ES-I3 (cell line): ENCODE data around the gene SLC7A11.

Experiments used
- H3K36me3 ChIP-seq: 2 replicates; pipeline ENCODE4 v1.6.1; 2013; ENCODE audit warnings: mild to moderate bottlenecking, low read length, control low read depth, moderate library complexity; ENCODE audit not compliant: insufficient read depth
- H3K4me1 ChIP-seq: 2 replicates; pipeline ENCODE4 v1.6.1; 2013; ENCODE audit warnings: mild to moderate bottlenecking, control low read depth, low read length; ENCODE audit not compliant: insufficient read depth
- H3K9ac ChIP-seq: 2 replicates; pipeline ENCODE4 v1.6.1; 2013; ENCODE audit warnings: low read depth, mild to moderate bottlenecking, low read length, moderate library complexity
- H3K9me3 ChIP-seq: 2 replicates; pipeline ENCODE4 v1.6.1; 2013; ENCODE audit warnings: mild to moderate bottlenecking, low read length, moderate library complexity; ENCODE audit not compliant: control insufficient read depth, insufficient read depth

SLC7A11 gene

DNA sequence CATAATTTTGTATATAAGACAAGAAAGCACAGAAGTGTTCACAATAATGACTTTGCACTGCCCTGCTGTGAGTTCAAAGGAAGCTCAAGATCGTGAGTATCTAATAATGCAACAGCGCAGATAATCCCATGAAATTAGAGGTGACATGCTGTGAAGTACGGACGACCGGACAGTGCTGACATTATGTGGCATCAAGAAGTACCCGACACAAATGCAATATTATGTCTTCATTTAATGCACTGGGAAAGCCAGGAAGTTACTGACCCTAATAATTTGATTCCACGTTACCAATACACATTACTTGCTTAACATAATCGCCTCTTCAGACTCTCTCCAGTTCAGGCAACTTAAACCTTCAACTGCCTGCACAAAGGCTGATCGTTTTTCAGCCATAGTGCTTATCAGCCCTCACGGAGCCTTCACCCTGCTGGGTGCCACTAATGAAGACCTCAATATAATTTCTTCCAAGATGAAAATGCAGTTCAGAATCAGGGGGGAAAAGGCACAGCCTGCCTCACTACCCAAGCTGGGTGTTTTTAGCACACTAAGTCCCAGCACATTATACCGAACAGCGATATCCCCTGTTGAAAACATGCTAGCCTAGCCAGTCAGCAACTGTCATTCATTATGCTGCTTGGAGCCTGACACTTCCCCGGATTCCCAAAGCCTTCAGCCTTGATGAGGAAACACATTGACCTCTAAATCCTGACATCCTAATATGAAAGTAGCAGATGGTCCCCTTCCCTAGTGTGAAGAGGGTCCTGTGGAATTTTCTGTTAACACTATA lies 56.1 kb downstream of the SLC7A11 start:
- no peak overlapping the region for H3K9ac ChIP-seq

DNA sequence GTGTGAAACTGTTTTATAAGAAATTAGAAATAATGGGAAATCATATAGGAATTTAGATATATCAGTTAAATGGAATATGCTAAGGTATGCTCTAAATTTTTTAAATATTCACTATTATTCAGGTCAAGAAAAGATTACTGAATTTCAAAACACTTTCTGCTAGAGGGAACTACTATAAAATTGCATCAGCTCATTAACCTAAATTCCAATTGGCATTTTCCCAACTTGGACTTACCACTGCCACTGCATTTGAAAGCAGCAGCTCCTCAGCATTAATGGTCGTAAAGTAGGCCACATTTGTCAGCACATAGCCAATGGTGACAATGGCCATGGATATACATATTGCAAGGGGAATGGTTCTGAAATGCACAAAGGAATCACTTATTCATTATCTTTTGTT lies 57.3 kb downstream of the SLC7A11 start:
- Histone ChIP-seq H3K4me1 (peaks cover 17% of the 10 kb centered on the region; the same call in 1 of the 2 replicates), H3K9ac (no peak overlapping the region), H3K9me3 (no peaks in the 10 kb centered on the region), H3K36me3 (peaks cover 19% of the 10 kb centered on the region)

More for the DNA sequence above, 56.1 kb downstream of the SLC7A11 start:
- H3K9me3 ChIP-seq = no peaks in the 10 kb centered on the region
- peaks cover 15% of the 10 kb centered on the region for H3K36me3 ChIP-seq
- H3K4me1 ChIP-seq = peaks cover 17% of the 10 kb centered on the region; the same call in 1 of the 2 replicates

DNA sequence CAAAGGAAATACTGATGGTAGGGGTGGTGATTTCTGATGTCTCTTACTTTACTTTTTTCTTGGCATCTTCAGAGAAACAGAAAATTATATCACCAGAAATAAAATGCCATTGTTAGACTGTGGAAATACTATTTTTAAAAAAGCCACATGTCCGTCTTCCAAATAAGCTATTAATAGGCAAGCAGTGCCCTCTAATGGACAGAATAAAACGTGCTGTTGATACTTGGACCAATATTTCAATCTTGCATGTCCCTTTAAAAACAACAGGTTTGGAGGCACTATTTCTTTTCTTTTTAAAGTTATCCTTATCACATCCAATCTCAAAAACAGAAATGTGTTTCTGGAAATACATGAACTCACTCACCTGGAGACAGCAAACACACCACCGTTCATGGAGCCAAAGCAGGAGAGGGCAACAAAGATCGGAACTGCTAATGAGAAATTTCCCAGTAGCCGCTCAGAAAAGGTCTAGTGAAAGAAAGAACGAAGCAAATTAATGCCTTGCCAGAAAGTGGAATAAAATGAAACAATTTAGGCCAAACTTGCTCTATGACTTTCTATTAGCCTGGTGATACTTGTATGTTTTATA lies 59.2 kb downstream of the SLC7A11 start:
- Histone ChIP-seq H3K36me3 (peaks cover 23% of the 10 kb centered on the region), H3K9ac (no peak overlapping the region), H3K4me1 (peaks cover 17% of the 10 kb centered on the region; the same call in 1 of the 2 replicates), H3K9me3 (no peaks in the 10 kb centered on the region)

DNA sequence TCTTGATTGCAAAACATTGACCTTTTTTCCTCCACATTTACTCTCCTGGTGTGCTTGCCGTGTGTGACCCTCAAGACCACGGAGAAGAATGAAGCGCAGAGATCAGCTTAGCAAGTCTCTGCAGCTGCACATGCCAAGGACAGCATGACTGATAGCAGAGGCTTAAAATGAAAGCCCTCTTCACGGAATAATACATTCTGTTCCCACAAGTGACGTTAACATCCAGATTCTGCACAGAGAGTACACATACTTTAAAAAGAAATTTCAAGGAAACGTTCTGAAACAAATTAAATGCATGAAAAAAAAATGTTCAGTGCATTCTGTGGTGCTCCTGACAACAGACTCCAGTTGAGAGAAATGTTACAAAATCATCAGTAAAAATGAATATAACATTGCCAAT lies 60.9 kb downstream of the SLC7A11 start:
- Histone ChIP-seq H3K9ac (no peak overlapping the region), H3K9me3 (no peaks in the 10 kb centered on the region), H3K36me3 (peaks cover 27% of the 10 kb centered on the region)

DNA sequence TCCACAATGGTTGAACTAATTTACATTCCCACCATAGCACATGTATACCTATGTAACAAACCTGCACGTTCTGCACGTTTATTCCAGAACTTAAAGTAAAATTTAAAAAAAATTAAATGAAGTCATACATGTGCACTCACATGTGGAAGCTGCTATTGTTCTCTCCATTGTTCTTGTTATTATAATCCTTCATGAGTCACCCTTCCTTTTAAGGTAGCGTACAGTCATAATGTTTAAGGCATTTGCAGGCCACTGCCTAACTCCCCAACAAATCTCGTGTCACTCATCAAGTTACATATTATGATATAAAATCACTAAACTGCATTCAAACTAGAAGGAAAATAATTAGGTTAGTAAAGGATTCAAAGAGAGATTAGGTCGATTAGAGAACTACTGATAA lies 63.6 kb downstream of the SLC7A11 start:
- H3K36me3 ChIP-seq = peaks cover 31% of the 10 kb centered on the region
- no peak overlapping the region for H3K9ac ChIP-seq
- H3K9me3 ChIP-seq = no peaks in the 10 kb centered on the region
- H3K4me1 ChIP-seq = no peaks in the 10 kb centered on the region

More for the DNA sequence above, 60.9 kb downstream of the SLC7A11 start:
- peaks cover 7% of the 10 kb centered on the region; the same call in 1 of the 2 replicates for H3K4me1 ChIP-seq

DNA sequence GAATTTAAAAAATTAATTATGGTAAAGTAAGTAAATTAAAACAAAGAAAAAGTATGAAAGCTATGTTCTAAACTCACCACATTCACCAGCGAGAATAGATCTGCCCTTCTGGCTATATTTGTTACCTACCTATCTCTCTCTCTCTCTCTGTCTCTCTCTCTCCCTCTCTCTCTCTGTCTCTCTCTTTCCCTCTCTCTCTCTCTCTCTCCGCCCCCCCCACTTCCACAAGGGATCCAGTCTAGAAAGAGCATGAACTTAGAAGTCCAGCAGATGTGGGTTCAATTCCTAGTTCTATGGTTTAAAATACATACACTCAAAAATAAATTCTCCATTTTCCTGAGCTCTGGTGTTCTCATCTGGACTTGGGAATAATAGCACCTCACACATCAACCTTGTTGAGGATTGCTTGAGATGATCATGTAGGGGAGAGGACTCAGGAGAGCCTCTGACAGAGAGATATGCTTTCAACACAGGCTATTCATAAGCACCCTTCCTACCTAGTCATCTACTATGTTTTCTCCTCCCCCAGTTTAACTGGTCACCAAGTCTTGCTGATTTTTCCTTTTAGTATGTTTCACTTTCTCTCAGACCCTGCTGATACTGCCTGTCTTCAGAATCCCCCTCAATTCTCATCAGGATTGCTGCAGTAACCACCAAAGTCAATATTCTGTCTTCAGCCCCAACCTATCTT lies 64.7 kb downstream of the SLC7A11 start:
- Histone ChIP-seq H3K9me3 (no peaks in the 10 kb centered on the region), H3K4me1 (no peaks in the 10 kb centered on the region), H3K9ac (no peak overlapping the region), H3K36me3 (peaks cover 35% of the 10 kb centered on the region)

DNA sequence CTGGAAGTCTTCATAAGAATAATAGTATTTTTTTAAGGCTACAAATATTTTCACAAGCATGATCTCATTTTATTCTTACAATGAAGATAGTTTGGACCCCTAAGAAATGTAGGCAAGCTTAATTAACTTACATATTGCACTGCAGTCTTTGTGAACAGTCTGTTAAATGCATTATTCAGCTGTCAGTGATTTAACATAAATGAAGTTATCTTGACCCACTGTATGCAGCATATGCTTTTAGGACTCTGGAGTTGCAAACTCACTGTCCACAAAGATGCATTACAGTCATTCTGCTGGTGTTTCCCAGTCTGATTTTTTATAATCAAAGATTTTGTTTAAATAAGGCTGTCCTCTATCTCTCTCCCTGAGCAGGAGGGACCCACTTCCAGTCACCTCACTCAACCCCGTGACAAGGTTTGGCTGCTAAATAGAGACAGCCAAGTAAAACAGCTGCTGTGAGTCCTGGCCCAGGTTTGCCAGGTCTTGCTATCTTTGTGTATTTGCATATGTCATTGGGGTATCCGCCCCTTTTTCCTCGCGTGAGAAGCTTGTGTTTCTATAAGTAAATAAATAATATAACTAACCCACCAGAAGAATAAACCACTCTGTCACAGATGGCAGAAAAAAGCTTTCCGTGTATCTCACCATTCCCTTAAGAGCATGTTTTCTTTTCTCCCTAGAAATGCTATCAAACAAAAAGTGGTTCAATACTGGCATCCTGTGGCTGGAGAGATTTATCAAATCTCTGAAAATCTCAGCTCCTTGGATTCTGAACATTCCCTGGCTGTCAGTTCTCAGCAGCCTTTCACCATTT lies 67.0 kb downstream of the SLC7A11 start:
- Histone ChIP-seq H3K36me3 (peaks cover 21% of the 10 kb centered on the region), H3K9ac (no peak overlapping the region), H3K9me3 (no peaks in the 10 kb centered on the region), H3K4me1 (no peaks in the 10 kb centered on the region)

DNA sequence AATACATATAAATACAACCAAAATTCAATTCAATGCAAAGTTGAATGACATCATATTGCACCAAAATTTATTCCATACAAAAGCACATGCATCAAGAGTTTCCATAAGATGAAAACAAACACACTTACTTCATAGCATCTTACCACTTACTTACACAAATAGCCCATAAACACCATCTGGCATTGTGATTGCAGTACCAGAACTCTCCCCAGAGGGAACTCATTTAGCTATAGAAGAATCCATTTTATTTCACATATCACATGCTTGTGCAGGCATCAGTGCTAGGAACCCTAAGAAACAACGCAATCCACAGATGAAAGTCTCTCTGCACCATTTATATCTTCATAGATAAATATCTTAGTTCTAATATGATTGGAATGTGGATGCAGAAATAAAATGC lies 77.9 kb downstream of the SLC7A11 start:
- H3K36me3 ChIP-seq = no peaks in the 10 kb centered on the region; the same call in 1 of the 2 replicates
- no peak overlapping the region for H3K9ac ChIP-seq
- H3K4me1 ChIP-seq = peaks cover 6% of the 10 kb centered on the region; the same call in 1 of the 2 replicates
- H3K9me3 ChIP-seq = no peaks in the 10 kb centered on the region

DNA sequence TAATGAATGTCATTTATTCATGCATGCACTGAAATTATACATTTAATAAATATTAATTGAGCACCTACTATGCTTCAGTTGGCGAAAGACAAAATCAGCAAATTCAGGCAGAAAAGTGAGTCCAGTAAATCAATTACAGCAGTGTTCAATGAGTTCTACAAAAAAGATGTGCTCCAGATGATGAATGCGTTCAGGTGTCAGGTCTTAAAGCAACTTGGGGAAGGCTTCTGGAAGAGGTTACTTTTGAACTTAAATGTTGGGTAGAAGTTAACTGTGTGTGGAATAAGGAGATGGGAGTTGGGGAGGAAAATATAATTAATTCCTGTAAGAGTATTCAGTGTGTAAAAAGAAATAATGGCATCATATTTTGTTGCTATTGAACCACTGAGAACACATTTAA lies 79.0 kb downstream of the SLC7A11 start:
- no peaks in the 10 kb centered on the region; the same call in 1 of the 2 replicates for H3K36me3 ChIP-seq
- peaks cover 6% of the 10 kb centered on the region; the same call in 1 of the 2 replicates for H3K4me1 ChIP-seq
- H3K9ac ChIP-seq = no peak overlapping the region
- H3K9me3 ChIP-seq = no peaks in the 10 kb centered on the region

DNA sequence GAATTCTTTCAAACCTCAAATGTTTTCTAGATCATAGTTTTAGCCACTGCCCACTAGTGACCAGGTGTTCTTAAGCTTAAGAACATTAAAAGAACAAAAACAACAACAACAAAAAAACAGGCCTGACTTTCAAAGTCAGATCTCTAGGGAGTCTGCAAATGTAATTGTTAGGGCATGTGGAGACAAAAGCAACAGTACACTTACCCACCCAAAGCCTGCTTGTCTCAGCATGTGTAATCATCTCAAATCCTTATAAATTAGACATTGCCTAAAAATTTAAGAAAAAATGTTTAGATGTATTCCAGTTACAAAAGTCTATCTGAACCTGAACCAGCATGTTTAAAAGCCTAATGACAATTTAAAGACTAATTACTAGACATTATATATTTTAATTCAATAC lies 79.9 kb downstream of the SLC7A11 start:
- Histone ChIP-seq H3K9me3 (no peaks in the 10 kb centered on the region), H3K9ac (no peak overlapping the region), H3K4me1 (peaks cover 6% of the 10 kb centered on the region; the same call in 1 of the 2 replicates), H3K36me3 (no peaks in the 10 kb centered on the region; the same call in 1 of the 2 replicates)

DNA sequence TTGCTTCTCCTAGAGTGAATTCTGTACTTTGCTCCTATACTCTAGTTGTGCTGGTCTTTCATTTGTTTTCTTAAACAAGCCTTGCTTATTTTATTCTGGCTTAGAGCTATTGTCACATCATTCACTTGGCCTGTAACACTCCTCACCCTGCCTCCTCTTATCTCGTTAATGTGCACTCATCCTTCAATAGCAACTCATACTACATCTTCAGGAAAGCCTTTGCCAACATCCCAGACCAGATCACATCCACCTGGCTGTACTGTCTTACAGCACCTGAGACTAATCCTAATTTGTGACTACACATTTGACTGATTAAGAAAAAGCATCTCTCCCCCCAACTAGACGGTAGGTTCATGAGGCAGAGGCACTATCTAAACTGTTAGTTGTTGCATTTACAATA lies 80.8 kb downstream of the SLC7A11 start:
- Histone ChIP-seq H3K36me3 (no peaks in the 10 kb centered on the region; the same call in 1 of the 2 replicates), H3K4me1 (peaks cover 6% of the 10 kb centered on the region; the same call in 1 of the 2 replicates), H3K9me3 (no peaks in the 10 kb centered on the region), H3K9ac (no peak overlapping the region)

DNA sequence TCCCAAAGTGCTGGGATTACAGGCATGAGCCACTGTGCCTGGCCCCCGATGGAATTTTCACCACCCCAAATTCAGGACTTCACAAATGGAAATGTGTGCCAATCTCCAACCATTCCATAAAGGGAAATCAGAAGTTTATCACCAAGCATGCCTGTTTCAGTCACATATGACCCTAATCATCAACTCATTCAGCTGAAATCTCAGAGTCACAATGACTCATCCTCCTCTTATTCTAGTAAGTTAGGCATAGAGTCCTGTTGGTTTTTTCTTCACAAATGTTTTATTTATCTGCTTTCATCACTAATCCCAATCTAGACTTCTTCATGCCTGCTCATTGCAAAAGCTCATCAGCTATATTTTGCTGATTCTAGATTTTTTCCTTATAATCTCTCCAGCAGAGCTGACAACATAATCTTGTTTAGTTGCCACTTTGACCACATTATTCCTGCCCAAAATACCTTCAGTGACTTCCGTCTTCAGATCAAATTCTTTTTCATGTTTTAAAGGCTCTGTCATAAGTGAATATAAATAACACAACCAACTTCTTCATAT lies 83.3 kb downstream of the SLC7A11 start:
- no peaks in the 10 kb centered on the region for H3K9me3 ChIP-seq
- H3K4me1 ChIP-seq = peaks cover 6% of the 10 kb centered on the region; the same call in 1 of the 2 replicates
- no peaks in the 10 kb centered on the region for H3K36me3 ChIP-seq
- H3K9ac ChIP-seq = no peak overlapping the region

DNA sequence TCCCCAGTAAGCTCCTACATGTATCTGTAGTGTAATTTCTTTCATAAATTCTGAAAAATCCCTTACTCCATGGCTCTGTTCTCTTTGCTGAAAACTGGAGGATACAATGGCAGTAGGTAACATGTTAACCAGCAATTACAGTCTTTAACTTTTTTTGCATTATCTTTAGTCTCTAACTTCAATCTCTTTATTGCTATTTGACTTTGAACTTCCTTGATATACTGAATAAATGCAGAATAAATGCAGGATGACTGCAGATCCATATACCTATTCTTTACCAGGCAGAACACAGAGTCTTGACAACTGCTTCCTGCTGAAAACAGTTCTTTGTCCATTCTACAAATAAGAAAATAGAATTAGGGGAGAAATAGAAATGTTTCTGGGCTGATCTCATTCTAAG lies 101.3 kb downstream of the SLC7A11 start:
- Histone ChIP-seq H3K9ac (no peak overlapping the region), H3K4me1 (no peaks in the 10 kb centered on the region; the same call in 1 of the 2 replicates), H3K36me3 (no peaks in the 10 kb centered on the region), H3K9me3 (no peaks in the 10 kb centered on the region)
